Stimulated activated naive CD8-positive, alpha-beta T cell treated with anti-CD3 and anti-CD28 coated beads, Interleukin-15, Interleukin-2, amounts not matched to agents 100 ng/mL and 50 ng/mL, for 24 hours (primary cell): ENCODE data around the gene RRP1B.
"Not testable (repeated sequence)": the region's sequence is repeated elsewhere in the genome, so short reads cannot be mapped to it uniquely, and the experiment has no call there.

ENCODE experiments used
- H3K27ac Mint-ChIP-seq: one replicate; pipeline ENCODE4 v1.8.0; 2021; ENCODE audit warnings: mild to moderate bottlenecking, mixed read lengths
- H3K27me3 Mint-ChIP-seq: one replicate; pipeline ENCODE4 v1.8.0; 2021; ENCODE audit warnings: mixed read lengths
- H3K36me3 Mint-ChIP-seq: one replicate; pipeline ENCODE4 v1.8.0; 2021; ENCODE audit warnings: low read depth, mixed read lengths
- H3K4me1 Mint-ChIP-seq: one replicate; pipeline ENCODE4 v1.8.0; 2021; ENCODE audit warnings: low read depth, mixed read lengths
- H3K4me3 Mint-ChIP-seq: one replicate; pipeline ENCODE4 v1.8.0; 2021; ENCODE audit warnings: mild to moderate bottlenecking, mixed read lengths
- H3K9me3 Mint-ChIP-seq: one replicate; pipeline ENCODE4 v1.8.0; 2021; ENCODE audit warnings: mixed read lengths

RRP1B gene

GRCh38 chr21:43694437-43695079, 35.2 kb downstream of the RRP1B start:
- Mint-ChIP-seq H3K4me1 (no peaks in the 10 kb centered on the region), H3K27ac (no peak overlapping the region), H3K9me3 (no peaks in the 10 kb centered on the region), H3K36me3 (peaks cover 76% of the 10 kb centered on the region), H3K4me3 (no peak overlapping the region), H3K27me3 (no peaks in the 10 kb centered on the region)

GRCh38 chr21:43696214-43696613, 36.9 kb downstream of the RRP1B start:
- Mint-ChIP-seq H3K4me3 (no peak overlapping the region), H3K4me1 (peaks cover 3% of the 10 kb centered on the region), H3K36me3 (peaks cover 59% of the 10 kb centered on the region), H3K9me3 (no peaks in the 10 kb centered on the region), H3K27me3 (no peaks in the 10 kb centered on the region), H3K27ac (no peak overlapping the region)

GRCh38 chr21:43697758-43698643, 38.6 kb downstream of the RRP1B start:
- Mint-ChIP-seq H3K4me3 (no peak overlapping the region), H3K27me3 (no peaks in the 10 kb centered on the region), H3K36me3 (peaks cover 48% of the 10 kb centered on the region), H3K27ac (no peak overlapping the region), H3K4me1 (peaks cover 10% of the 10 kb centered on the region), H3K9me3 (no peaks in the 10 kb centered on the region)

- H3K4me3 Mint-ChIP-seq, H3K27me3 Mint-ChIP-seq, H3K9me3 Mint-ChIP-seq, H3K27ac Mint-ChIP-seq: not testable (repeated sequence)
- peaks cover 36% of the 10 kb centered on the region for H3K36me3 Mint-ChIP-seq
- peaks cover 13% of the 10 kb centered on the region for H3K4me1 Mint-ChIP-seq
Observed at GRCh38 chr21:43699492-43699777, 40.1 kb downstream of the RRP1B start.

DNA sequence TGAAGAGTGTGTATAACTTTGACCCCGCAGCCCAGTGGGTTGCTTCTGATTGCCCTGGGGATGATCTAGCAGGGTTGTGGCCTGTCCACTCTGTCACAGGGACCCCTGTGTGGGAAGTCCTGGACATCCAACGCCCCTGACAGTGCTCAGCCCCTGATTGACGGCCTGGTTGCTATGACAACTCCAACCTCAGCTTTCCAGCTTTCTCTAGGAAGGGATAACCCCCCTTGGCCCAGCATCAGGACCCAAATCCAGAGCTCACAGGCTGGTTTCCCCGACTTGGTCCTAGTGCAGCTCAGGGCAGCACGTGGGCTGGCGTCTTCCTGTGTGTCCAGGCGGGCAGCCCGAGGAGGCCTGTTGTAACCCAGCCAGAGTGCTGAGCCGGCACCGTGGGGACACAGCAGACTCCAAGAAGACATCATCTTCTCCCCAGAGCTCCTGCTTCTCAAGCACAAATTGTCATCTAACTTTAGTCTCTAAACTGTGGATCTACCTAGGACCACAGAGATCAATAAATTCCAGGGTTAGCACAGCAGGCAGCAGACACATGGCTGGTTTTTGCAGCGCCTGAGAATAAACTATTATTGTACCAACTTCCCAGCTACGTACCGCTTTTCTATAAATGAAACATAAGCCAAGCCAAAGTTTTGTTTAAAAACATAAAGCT, 40.7 kb downstream of the RRP1B start:
- Mint-ChIP-seq H3K4me1 (peaks cover 13% of the 10 kb centered on the region), H3K4me3 (no peak overlapping the region), H3K9me3 (no peaks in the 10 kb centered on the region), H3K27ac (no peak overlapping the region), H3K27me3 (no peaks in the 10 kb centered on the region), H3K36me3 (peaks cover 32% of the 10 kb centered on the region)

DNA sequence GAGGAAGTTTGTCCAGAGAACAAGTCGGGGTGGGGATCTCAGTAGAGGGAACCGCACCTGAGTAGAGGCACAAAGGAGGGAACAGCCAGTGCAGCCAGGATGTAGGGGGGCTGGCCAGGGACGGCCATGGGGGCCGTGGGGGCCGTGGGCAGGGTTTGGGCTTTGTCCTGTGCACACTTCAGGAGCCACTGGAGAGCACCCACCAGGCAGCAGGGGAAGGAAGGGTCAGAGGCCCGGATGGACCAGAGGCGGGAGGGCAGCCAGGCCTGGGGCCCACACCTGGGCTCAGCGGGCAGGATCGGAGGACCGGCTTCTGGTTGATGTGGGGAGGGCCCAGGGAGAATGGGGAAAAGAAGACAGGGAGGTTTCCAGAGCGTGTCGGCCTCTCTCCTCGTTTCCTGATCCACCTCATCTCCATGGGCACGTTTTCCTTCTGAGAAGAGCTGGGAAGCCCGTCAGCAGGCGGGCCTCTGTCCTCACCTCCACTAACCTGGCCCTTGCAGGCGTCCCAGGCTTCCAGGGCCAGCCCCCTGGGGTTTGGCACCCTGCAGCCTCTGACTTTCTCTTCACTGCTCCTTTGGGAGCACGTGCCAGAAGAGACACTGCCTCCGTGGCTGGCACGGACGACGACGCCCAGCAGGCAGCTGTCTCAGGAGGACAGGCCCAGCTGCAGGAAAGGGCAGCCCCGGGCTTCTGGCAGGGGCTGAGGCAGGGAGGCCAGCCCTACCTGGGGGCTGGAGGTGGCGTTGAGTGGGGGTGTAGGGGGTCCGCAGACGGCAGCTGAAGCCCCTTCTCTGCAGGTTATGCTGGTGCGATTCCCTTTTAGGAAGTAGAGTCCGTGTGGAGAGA, 42.8 kb downstream of the RRP1B start:
- no peak overlapping the region for H3K27ac Mint-ChIP-seq
- H3K4me3 Mint-ChIP-seq: peak overlapping the region; percentile 28
- H3K4me1 Mint-ChIP-seq: peaks cover 13% of the 10 kb centered on the region
- no peaks in the 10 kb centered on the region for H3K9me3 Mint-ChIP-seq
- peaks cover 11% of the 10 kb centered on the region for H3K36me3 Mint-ChIP-seq
- H3K27me3 Mint-ChIP-seq: no peaks in the 10 kb centered on the region

DNA sequence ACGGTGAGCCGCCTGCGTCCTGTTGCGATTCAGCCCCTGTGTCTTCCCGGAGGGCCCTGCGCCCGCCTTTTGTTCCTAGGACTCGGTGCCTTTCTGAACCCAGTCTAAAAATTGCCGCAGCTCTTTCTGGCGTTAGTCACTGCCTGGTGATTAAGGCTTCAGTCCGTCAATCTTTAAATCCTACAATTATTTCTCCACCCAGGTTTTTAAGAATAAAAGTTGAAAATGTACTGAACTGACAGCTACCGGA, 43.4 kb downstream of the RRP1B start:
- peak overlapping the region; percentile 28 for H3K4me3 Mint-ChIP-seq
- H3K27me3 Mint-ChIP-seq: no peaks in the 10 kb centered on the region
- no peaks in the 10 kb centered on the region for H3K9me3 Mint-ChIP-seq
- H3K27ac Mint-ChIP-seq: no peak overlapping the region
- H3K4me1 Mint-ChIP-seq: peaks cover 13% of the 10 kb centered on the region
- H3K36me3 Mint-ChIP-seq: peaks cover 7% of the 10 kb centered on the region

GRCh38 chr21:43703035-43703880, 43.9 kb downstream of the RRP1B start:
- H3K27me3 Mint-ChIP-seq: no peaks in the 10 kb centered on the region
- peaks cover 13% of the 10 kb centered on the region for H3K4me1 Mint-ChIP-seq
- peak overlapping the region; percentile 28 for H3K4me3 Mint-ChIP-seq
- no peaks in the 10 kb centered on the region for H3K9me3 Mint-ChIP-seq
- H3K27ac Mint-ChIP-seq: no peak overlapping the region
- peaks cover 4% of the 10 kb centered on the region for H3K36me3 Mint-ChIP-seq

- H3K4me1 Mint-ChIP-seq: peaks cover 9% of the 10 kb centered on the region
- peaks cover 10% of the 10 kb centered on the region for H3K27me3 Mint-ChIP-seq
- H3K4me3 Mint-ChIP-seq: no peak overlapping the region
- H3K27ac Mint-ChIP-seq: no peak overlapping the region
- no peaks in the 10 kb centered on the region for H3K9me3 Mint-ChIP-seq
- no peaks in the 10 kb centered on the region for H3K36me3 Mint-ChIP-seq
Observed at GRCh38 chr21:43707462-43707861, 48.1 kb downstream of the RRP1B start.

DNA sequence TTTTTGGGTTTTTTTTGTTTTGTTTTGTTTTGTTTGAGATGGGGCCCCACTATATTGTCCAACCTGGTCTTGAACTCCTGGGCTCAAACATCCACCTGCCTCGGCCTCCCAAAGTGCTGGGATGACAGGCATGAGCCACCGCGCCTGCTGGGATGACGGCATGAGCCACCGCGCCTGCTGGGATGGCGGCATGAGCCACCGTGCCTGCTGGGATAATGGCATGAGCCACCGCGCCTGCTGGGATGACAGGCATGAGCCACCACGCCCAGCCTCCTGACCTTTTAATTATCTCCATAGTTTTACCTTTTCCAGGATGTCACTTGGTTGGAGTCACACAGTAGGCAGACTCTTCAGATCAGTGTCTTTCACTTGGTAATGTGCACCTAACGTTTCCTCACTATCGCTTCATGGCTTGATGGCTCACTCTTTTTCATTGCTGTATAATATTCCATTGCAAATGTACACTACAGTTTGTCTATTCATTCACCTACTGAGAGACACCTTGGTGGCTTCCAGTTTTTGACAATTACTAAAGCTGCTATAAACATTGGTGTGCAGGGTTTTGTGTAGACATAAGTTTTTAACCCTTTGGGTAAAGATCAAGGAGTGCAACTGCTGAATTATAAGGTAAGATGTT, 49.5 kb downstream of the RRP1B start:
- Mint-ChIP-seq H3K27me3 (peaks cover 10% of the 10 kb centered on the region), H3K27ac (no peak overlapping the region), H3K4me1 (no peaks in the 10 kb centered on the region), H3K4me3 (no peak overlapping the region), H3K9me3 (no peaks in the 10 kb centered on the region), H3K36me3 (no peaks in the 10 kb centered on the region)

GRCh38 chr21:43712268-43712942, 53.0 kb downstream of the RRP1B start:
- Mint-ChIP-seq H3K36me3 (no peaks in the 10 kb centered on the region), H3K9me3 (no peaks in the 10 kb centered on the region), H3K27me3 (peaks cover 10% of the 10 kb centered on the region), H3K27ac (no peak overlapping the region), H3K4me3 (no peak overlapping the region), H3K4me1 (peaks cover 12% of the 10 kb centered on the region)

- not testable (repeated sequence) for H3K4me3 Mint-ChIP-seq, H3K9me3 Mint-ChIP-seq, H3K36me3 Mint-ChIP-seq, H3K27ac Mint-ChIP-seq
- Mint-ChIP-seq H3K4me1 (peaks cover 16% of the 10 kb centered on the region), H3K27me3 (peaks cover 14% of the 10 kb centered on the region)
Observed at GRCh38 chr21:43713123-43713522, 53.8 kb downstream of the RRP1B start.

DNA sequence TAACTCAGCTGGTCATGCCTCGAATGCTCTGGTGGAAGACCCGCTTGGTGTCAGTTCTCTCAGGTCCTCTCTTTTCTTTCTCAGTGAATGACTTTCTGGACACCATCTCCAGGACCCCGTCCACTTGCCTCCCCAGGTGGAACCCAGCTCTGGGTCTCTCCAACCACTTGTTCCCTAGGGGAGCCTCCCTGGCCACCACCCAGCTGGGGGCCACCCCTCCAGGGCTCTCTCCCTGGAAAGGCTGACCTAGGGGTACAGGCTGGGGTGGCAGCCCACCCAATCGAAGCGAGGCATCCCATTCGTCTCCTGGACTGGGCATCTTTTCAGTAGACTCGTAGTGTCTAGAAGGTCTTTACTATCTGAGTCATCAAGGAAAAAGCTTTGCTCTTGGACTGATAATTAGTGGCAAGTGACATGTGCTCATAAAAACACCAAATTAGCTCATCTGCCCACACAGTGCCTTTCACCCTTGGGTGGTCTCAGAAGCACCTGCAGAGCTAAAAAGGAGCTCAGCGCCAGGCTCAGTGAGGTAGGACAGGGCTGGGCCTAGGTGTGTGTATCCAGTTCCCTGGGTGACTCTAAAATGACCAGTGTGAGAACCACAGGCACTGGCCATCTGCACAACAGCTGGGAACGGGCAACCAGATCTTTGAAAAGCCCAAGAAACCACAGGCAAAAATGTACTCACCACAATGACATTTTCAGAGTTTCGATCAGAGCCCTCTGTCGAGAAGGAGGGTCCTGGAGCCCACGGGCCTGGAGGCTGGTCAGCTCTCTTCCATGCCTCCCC, 57.2 kb downstream of the RRP1B start:
- H3K9me3 Mint-ChIP-seq: no peaks in the 10 kb centered on the region
- peak overlapping the region; percentile 67 for H3K27ac Mint-ChIP-seq
- H3K36me3 Mint-ChIP-seq: no peaks in the 10 kb centered on the region
- H3K4me1 Mint-ChIP-seq: peaks cover 34% of the 10 kb centered on the region
- H3K4me3 Mint-ChIP-seq: peak overlapping the region; percentile 7
- H3K27me3 Mint-ChIP-seq: peaks cover 10% of the 10 kb centered on the region
